Karpas-422 (cell line): Measurements from ENCODE around the gene OR8K5. TPM values are rescaled to one million over a fixed set of nuclear protein-coding genes. Genes with fewer than 3 reads are reported as not detected.

Experiments used
- DNase-seq: peaks from one replicate; pipeline ENCODE4 v3.0.0-alpha.2; 2015
- H2AFZ ChIP-seq: fragments of 200-600 bp; sonication (generic); 2 replicates; pipeline ENCODE4 v1.6.1; 2014; ENCODE audit warnings: antibody characterized with exemption, low read length, mixed read lengths
- H3K27ac ChIP-seq: fragments of 200-600 bp; sonication (generic); 2 replicates; pipeline ENCODE4 v1.5.1; 2014; ENCODE audit warnings: mild to moderate bottlenecking, low read length, moderate library complexity
- H3K27me3 ChIP-seq: fragments of 200-600 bp; sonication (generic); 2 replicates; pipeline ENCODE4 v1.6.1; 2014; ENCODE audit warnings: low read length, mixed read lengths
- H3K36me3 ChIP-seq: fragments of 200-600 bp; sonication (generic); 2 replicates; pipeline ENCODE4 v1.6.1; 2014; ENCODE audit warnings: low read length, mixed read lengths; ENCODE audit not compliant: insufficient read depth
- H3K4me1 ChIP-seq: fragments of 200-600 bp; sonication (generic); 2 replicates; pipeline ENCODE4 v1.6.1; 2014; ENCODE audit warnings: mild to moderate bottlenecking, low read length, mixed read lengths
- H3K4me2 ChIP-seq: fragments of 200-600 bp; sonication (generic); 2 replicates; pipeline ENCODE4 v1.6.1; 2014; ENCODE audit warnings: low read length, low read depth, mild to moderate bottlenecking; ENCODE audit not compliant: poor library complexity, severe bottlenecking
- H3K4me3 ChIP-seq: fragments of 200-600 bp; sonication (generic); 2 replicates; pipeline ENCODE4 v1.5.1; 2014; ENCODE audit warnings: mild to moderate bottlenecking, antibody characterized with exemption, low read length, mixed read lengths
- H3K79me2 ChIP-seq: fragments of 200-600 bp; sonication (generic); 2 replicates; pipeline ENCODE4 v1.6.1; 2014; ENCODE audit warnings: mild to moderate bottlenecking, low read length, mixed read lengths
- H3K9ac ChIP-seq: fragments of 200-600 bp; sonication (generic); 2 replicates; pipeline ENCODE4 v1.6.0; 2014; ENCODE audit warnings: low read length
- H3K9me2 ChIP-seq: fragments of 200-600 bp; sonication (generic), shearing (Covaris generic); replicated peaks from 2 replicates; pipeline ENCODE4 v1.6.0; 2014; ENCODE audit warnings: mild to moderate bottlenecking, low read length, moderate library complexity; ENCODE audit not compliant: insufficient read depth
- H3K9me3 ChIP-seq: fragments of 300-700, 200-600 bp; sonication (generic); 2 replicates; pipeline ENCODE4 v1.6.1; 2014; ENCODE audit warnings: low read length, mixed read lengths
- H4K20me1 ChIP-seq: fragments of 200-600 bp; sonication (generic); 2 replicates; pipeline ENCODE4 v1.6.1; 2014; ENCODE audit warnings: mild to moderate bottlenecking, antibody characterized with exemption, low read length, low read depth; ENCODE audit not compliant: insufficient read depth
- total RNA-seq: library from RNA; depleted of rRNA; stranded (reverse); fragments of >200 nt; shearing (Covaris generic); gene quantifications from 2 replicates; pipeline ENCODE4 v1.2.3, GENCODE V29; 2014; ENCODE audit warnings: low replicate concordance; rRNA removed

Gene OR8K5
- not detected in 2 replicates for total RNA-seq

GRCh38 chr11:56160217-56160616, at the start of gene OR8K5:
Gene OR8K5 (minus strand): TSS chr11:56160317. CDS start chr11:56160317, 0 bp downstream.
- Histone ChIP-seq H3K9me2 (no peaks in the 10 kb centered on the region), H3K27me3 (no peaks in the 10 kb centered on the region), H3K4me2 (no peak within 1 kb of the TSS), H3K36me3 (no peaks in the 10 kb centered on the region), H3K27ac (no peak within 1 kb of the TSS), H4K20me1 (no peaks in the 10 kb centered on the region), H2AFZ (no peak within 1 kb of the TSS), H3K4me1 (no peaks in the 10 kb centered on the region), H3K4me3 (no peak within 1 kb of the TSS), H3K9me3 (peaks cover 7% of the 10 kb centered on the region), H3K79me2 (no peaks in the 10 kb centered on the region), H3K9ac (no peak within 1 kb of the TSS)
- no peak for DNase-seq

- no peaks in the 10 kb centered on the region for H3K36me3 ChIP-seq
- H3K27me3 ChIP-seq: no peaks in the 10 kb centered on the region
- H3K4me3 ChIP-seq: no peak overlapping the region
- no peaks in the 10 kb centered on the region for H3K4me1 ChIP-seq
- H2AFZ ChIP-seq: no peak overlapping the region
- H3K27ac ChIP-seq: no peak overlapping the region
- H3K9me2 ChIP-seq: no peaks in the 10 kb centered on the region
- no peaks in the 10 kb centered on the region for H3K79me2 ChIP-seq
- no peak overlapping the region for H3K4me2 ChIP-seq
- peaks cover 14% of the 10 kb centered on the region for H3K9me3 ChIP-seq
- no peak overlapping the region for H3K9ac ChIP-seq
- H4K20me1 ChIP-seq: no peaks in the 10 kb centered on the region
- DNase-seq: no peak
Measured at GRCh38 chr11:56207790-56208189, 47.7 kb upstream of the OR8K5 start.

GRCh38 chr11:56197367-56197766, 37.2 kb upstream of the OR8K5 start:
- Histone ChIP-seq H3K4me3 (no peak overlapping the region), H3K79me2 (no peaks in the 10 kb centered on the region), H4K20me1 (no peaks in the 10 kb centered on the region), H3K27me3 (no peaks in the 10 kb centered on the region), H3K9me3 (peaks cover 9% of the 10 kb centered on the region; the same call in 1 of the 2 replicates), H2AFZ (no peak overlapping the region), H3K36me3 (no peaks in the 10 kb centered on the region), H3K4me2 (no peak overlapping the region), H3K9ac (no peak overlapping the region), H3K4me1 (no peaks in the 10 kb centered on the region), H3K9me2 (no peaks in the 10 kb centered on the region), H3K27ac (no peak overlapping the region)
- DNase-seq: no peak

GRCh38 chr11:56196705-56197104, 36.6 kb upstream of the OR8K5 start:
- peaks cover 9% of the 10 kb centered on the region; the same call in 1 of the 2 replicates for H3K9me3 ChIP-seq
- H3K4me1 ChIP-seq: no peaks in the 10 kb centered on the region
- no peaks in the 10 kb centered on the region for H3K9me2 ChIP-seq
- H3K4me2 ChIP-seq: no peak overlapping the region
- no peaks in the 10 kb centered on the region for H3K79me2 ChIP-seq
- DNase-seq: no peak
- H3K27me3 ChIP-seq: no peaks in the 10 kb centered on the region
- H2AFZ ChIP-seq: no peak overlapping the region
- no peaks in the 10 kb centered on the region for H3K36me3 ChIP-seq
- H3K4me3 ChIP-seq: no peak overlapping the region
- H3K27ac ChIP-seq: no peak overlapping the region
- H4K20me1 ChIP-seq: no peaks in the 10 kb centered on the region
- no peak overlapping the region for H3K9ac ChIP-seq

GRCh38 chr11:56188602-56189001, 28.5 kb upstream of the OR8K5 start:
- Histone ChIP-seq H3K4me2 (no peak overlapping the region), H3K9ac (no peak overlapping the region), H3K27ac (no peak overlapping the region), H2AFZ (no peak overlapping the region), H4K20me1 (no peaks in the 10 kb centered on the region), H3K4me3 (no peak overlapping the region), H3K27me3 (no peaks in the 10 kb centered on the region), H3K9me3 (peaks cover 30% of the 10 kb centered on the region), H3K36me3 (no peaks in the 10 kb centered on the region), H3K4me1 (no peaks in the 10 kb centered on the region), H3K9me2 (no peaks in the 10 kb centered on the region), H3K79me2 (no peaks in the 10 kb centered on the region)
- DNase-seq: no peak

GRCh38 chr11:56183459-56183858, 23.3 kb upstream of the OR8K5 start:
- no peak overlapping the region for H2AFZ ChIP-seq
- no peaks in the 10 kb centered on the region for H3K4me1 ChIP-seq
- no peak overlapping the region for H3K27ac ChIP-seq
- no peaks in the 10 kb centered on the region for H3K36me3 ChIP-seq
- H4K20me1 ChIP-seq: no peaks in the 10 kb centered on the region
- DNase-seq: no peak
- peaks cover 27% of the 10 kb centered on the region for H3K9me3 ChIP-seq
- H3K9ac ChIP-seq: no peak overlapping the region
- H3K4me3 ChIP-seq: no peak overlapping the region
- no peaks in the 10 kb centered on the region for H3K27me3 ChIP-seq
- no peaks in the 10 kb centered on the region for H3K9me2 ChIP-seq
- no peak overlapping the region for H3K4me2 ChIP-seq
- no peaks in the 10 kb centered on the region for H3K79me2 ChIP-seq

- Histone ChIP-seq H3K9me2 (no peaks in the 10 kb centered on the region), H3K36me3 (no peaks in the 10 kb centered on the region), H3K9me3 (peaks cover 29% of the 10 kb centered on the region), H3K4me1 (no peaks in the 10 kb centered on the region), H3K27me3 (no peaks in the 10 kb centered on the region), H3K27ac (no peak within 1 kb of the TSS), H4K20me1 (no peaks in the 10 kb centered on the region), H3K9ac (no peak within 1 kb of the TSS), H3K79me2 (no peaks in the 10 kb centered on the region), H3K4me3 (no peak within 1 kb of the TSS), H3K4me2 (no peak within 1 kb of the TSS), H2AFZ (no peak within 1 kb of the TSS)
- DNase-seq: no peak
Measured at GRCh38 chr11:56176318-56176717, 16.2 kb upstream of the OR8K5 start, which contains the start of gene OR5J2. Gene OR5J2 (plus strand): TSS chr11:56176618. CDS start chr11:56176618, 0 bp downstream.

- DNase-seq: no peak
- no peak overlapping the region for H3K4me2 ChIP-seq
- H3K27me3 ChIP-seq: no peaks in the 10 kb centered on the region
Measured at GRCh38 chr11:56172256-56172830, 12.2 kb upstream of the OR8K5 start.

More at GRCh38 chr11:56172256-56172830, 12.2 kb upstream of the OR8K5 start:
- no peaks in the 10 kb centered on the region for H3K79me2 ChIP-seq
- H3K9ac ChIP-seq: no peak overlapping the region
- peaks cover 28% of the 10 kb centered on the region for H3K9me3 ChIP-seq
- H3K27ac ChIP-seq: no peak overlapping the region
- no peaks in the 10 kb centered on the region for H3K9me2 ChIP-seq
- no peaks in the 10 kb centered on the region for H3K36me3 ChIP-seq
- H3K4me3 ChIP-seq: no peak overlapping the region
- no peaks in the 10 kb centered on the region for H4K20me1 ChIP-seq
- H3K4me1 ChIP-seq: no peaks in the 10 kb centered on the region
- H2AFZ ChIP-seq: no peak overlapping the region
